ENCODE data around the gene CD3E. TPM values are rescaled to one million over a fixed set of nuclear protein-coding genes. Genes with fewer than 3 reads are reported as not detected.

Gene CD3E
- total and polyA plus RNA-seq, 2 of the 13 experiments (the other 11 are each of a cell fraction or from before 2014, with no cell fraction given) = not detected

DNA sequence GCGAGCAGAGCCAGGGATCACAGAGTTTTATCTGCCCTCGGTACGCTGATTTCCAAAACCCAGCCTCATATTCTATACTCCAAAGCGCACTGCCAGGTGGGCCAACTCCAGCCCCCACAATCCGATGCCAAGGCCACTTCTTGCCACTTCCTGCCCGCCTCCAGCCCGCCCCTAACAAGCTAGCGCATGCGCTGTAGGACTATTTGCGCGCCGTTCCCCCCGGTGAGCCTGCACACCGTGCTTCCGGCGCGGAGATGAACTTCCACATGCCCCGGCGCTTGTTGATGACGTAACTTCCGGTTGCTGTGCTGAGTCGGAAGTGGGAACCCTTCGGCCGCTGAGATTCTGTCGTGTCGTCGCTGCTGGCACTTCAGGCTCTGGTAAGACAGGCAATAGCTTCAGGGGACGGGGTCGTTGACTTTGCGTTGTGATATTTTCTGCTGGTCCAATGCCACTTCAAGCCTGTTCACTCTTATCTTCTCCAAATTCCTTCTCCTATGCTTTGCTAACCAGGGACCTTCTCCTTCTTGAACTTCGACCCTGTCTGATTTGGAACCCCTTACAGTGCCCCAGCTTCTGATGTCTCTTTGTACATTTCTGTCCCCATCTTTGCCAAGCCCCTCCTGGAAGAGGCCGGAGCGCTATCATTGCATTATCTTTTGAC lies 54.9 kb downstream of the CD3E start, which contains the start of gene UBE4A (continued):
- TF ChIP-seq, protein P1, sequence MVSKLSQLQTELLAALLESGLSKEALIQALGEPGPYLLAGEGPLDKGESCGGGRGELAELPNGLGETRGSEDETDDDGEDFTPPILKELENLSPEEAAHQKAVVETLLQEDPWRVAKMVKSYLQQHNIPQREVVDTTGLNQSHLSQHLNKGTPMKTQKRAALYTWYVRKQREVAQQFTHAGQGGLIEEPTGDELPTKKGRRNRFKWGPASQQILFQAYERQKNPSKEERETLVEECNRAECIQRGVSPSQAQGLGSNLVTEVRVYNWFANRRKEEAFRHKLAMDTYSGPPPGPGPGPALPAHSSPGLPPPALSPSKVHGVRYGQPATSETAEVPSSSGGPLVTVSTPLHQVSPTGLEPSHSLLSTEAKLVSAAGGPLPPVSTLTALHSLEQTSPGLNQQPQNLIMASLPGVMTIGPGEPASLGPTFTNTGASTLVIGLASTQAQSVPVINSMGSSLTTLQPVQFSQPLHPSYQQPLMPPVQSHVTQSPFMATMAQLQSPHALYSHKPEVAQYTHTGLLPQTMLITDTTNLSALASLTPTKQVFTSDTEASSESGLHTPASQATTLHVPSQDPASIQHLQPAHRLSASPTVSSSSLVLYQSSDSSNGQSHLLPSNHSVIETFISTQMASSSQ (IDR thresholded peaks at IDR 0.05; ENCODE audit: low read depth) = peak; percentile 40; the same call in 1 of the 2 replicates
- TF ChIP-seq, protein P1 (CRISPR knock-in tag; IDR thresholded peaks at IDR 0.05; ENCODE audit: borderline replicate concordance) = no peak; the same call in 1 of the 2 replicates
- TF ChIP-seq, protein P2, sequence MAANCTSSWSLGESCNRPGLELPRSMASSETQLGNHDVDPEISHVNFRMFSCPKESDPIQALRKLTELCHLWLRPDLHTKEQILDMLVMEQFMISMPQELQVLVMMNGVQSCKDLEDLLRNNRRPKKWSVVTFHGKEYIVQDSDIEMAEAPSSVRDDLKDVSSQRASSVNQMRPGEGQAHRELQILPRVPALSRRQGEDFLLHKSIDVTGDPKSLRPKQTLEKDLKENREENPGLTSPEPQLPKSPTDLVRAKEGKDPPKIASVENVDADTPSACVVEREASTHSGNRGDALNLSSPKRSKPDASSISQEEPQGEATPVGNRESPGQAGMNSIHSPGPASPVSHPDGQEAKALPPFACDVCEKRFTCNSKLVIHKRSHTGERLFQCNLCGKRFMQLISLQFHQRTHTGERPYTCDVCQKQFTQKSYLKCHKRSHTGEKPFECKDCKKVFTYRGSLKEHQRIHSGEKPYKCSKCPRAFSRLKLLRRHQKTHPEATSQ (CRISPR knock-in tag; IDR thresholded peaks at IDR 0.05; ENCODE audit: borderline replicate concordance) = peak; percentile 57; the same call in 1 of the 2 replicates
- peak; percentile 22; the same call in 1 of the 2 replicates for TF ChIP-seq ARHGAP35 (CRISPR knock-in tag; IDR thresholded peaks at IDR 0.05; ENCODE audit: borderline replicate concordance)
- no peak for TF ChIP-seq ZBTB8A (CRISPR knock-in tag; IDR thresholded peaks at IDR 0.05; ENCODE audit: borderline replicate concordance, low read depth)
- TF ChIP-seq, protein P3, sequence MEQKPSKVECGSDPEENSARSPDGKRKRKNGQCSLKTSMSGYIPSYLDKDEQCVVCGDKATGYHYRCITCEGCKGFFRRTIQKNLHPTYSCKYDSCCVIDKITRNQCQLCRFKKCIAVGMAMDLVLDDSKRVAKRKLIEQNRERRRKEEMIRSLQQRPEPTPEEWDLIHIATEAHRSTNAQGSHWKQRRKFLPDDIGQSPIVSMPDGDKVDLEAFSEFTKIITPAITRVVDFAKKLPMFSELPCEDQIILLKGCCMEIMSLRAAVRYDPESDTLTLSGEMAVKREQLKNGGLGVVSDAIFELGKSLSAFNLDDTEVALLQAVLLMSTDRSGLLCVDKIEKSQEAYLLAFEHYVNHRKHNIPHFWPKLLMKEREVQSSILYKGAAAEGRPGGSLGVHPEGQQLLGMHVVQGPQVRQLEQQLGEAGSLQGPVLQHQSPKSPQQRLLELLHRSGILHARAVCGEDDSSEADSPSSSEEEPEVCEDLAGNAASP (CRISPR knock-in tag; IDR thresholded peaks at IDR 0.05; ENCODE audit: borderline replicate concordance) = peak; percentile 65; the same call in 1 of the 2 replicates
- TF ChIP-seq ZNF44 (CRISPR knock-in tag; IDR thresholded peaks at IDR 0.05) = peak; percentile 79; the same call in 1 of the 2 replicates
- TF ChIP-seq GABPB1 (CRISPR knock-in tag; IDR thresholded peaks at IDR 0.05) = peak; percentile 100
- TF ChIP-seq SOX5 (CRISPR knock-in tag; IDR thresholded peaks at IDR 0.05; ENCODE audit: borderline replicate concordance) = peak; percentile 36; the same call in 1 of the 2 replicates
- TF ChIP-seq KAT7 (CRISPR knock-in tag; IDR thresholded peaks at IDR 0.05; ENCODE audit: borderline replicate concordance) = peak; percentile 88; the same call in 1 of the 2 replicates
- TF ChIP-seq NR2C2 (CRISPR knock-in tag; IDR thresholded peaks at IDR 0.05; ENCODE audit: borderline replicate concordance) = peak; percentile 98
- TF ChIP-seq DMAP1 (CRISPR knock-in tag; IDR thresholded peaks at IDR 0.05) = peak; percentile 74; the same call in 1 of the 2 replicates
- 0 out of 2 replicates have a peak, but pooled peaks have one; percentile 49 for TF ChIP-seq TMF1 (CRISPR knock-in tag; IDR thresholded peaks at IDR 0.05; ENCODE audit: low read depth)
- TF ChIP-seq HMG20A (CRISPR knock-in tag; IDR thresholded peaks at IDR 0.05; ENCODE audit: borderline replicate concordance) = peak; percentile 9; the same call in 1 of the 2 replicates
- TF ChIP-seq, protein P4, sequence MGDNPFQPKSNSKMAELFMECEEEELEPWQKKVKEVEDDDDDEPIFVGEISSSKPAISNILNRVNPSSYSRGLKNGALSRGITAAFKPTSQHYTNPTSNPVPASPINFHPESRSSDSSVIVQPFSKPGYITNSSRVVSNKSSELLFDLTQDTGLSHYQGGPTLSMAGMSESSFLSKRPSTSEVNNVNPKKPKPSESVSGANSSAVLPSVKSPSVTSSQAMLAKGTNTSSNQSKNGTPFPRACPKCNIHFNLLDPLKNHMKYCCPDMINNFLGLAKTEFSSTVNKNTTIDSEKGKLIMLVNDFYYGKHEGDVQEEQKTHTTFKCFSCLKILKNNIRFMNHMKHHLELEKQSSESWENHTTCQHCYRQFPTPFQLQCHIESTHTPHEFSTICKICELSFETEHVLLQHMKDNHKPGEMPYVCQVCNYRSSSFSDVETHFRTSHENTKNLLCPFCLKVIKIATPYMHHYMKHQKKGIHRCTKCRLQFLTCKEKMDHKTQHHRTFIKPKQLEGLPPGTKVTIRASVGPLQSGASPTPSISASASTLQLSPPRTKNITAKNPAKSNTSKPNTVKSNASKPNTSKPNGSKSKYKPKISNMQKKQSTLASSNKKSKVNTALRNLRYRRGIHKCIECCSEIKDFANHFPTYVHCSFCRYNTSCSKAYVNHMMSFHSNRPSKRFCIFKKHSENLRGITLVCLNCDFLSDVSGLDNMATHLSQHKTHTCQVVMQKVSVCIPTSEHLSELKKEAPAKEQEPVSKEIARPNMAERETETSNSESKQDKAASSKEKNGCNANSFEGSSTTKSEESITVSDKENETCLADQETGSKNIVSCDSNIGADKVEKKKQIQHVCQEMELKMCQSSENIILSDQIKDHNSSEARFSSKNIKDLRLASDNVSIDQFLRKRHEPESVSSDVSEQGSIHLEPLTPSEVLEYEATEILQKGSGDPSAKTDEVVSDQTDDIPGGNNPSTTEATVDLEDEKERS (CRISPR knock-in tag; IDR thresholded peaks at IDR 0.05) = peak; percentile 83
- peak; percentile 82; the same call in 1 of the 2 replicates for TF ChIP-seq EHMT2 (IDR thresholded peaks at IDR 0.05; ENCODE audit: borderline replicate concordance, low read depth, low read length)
